Ishikawa (cell line): ENCODE measurements around the gene POC1B.

Source experiments
- CEBPB ChIP-seq: IDR thresholded peaks from 2 replicates; pipeline ENCODE4 v1.6.1; 2012
- CREB1 ChIP-seq: IDR thresholded peaks from 2 replicates; pipeline ENCODE4 v1.6.1; 2012; ENCODE audit warnings: low read depth
- EGR1 ChIP-seq: IDR thresholded peaks from 2 replicates; pipeline ENCODE4 v1.6.1; 2012
- EP300 ChIP-seq: IDR thresholded peaks from 2 replicates; pipeline ENCODE4 v1.6.1; 2012; ENCODE audit warnings: borderline replicate concordance
- FOXM1 ChIP-seq: IDR thresholded peaks from 2 replicates; pipeline ENCODE4 v1.6.1; 2012; ENCODE audit warnings: low read depth, borderline replicate concordance
- NFIC ChIP-seq: IDR thresholded peaks from 2 replicates; pipeline ENCODE4 v1.6.1; 2012
- RAD21 ChIP-seq: IDR thresholded peaks from 2 replicates; pipeline ENCODE4 v1.6.1; 2012; ENCODE audit warnings: low read depth
- TAF1 ChIP-seq: IDR thresholded peaks from 2 replicates; pipeline ENCODE4 v1.6.1; 2012; ENCODE audit warnings: low read depth, mild to moderate bottlenecking
- TCF12 ChIP-seq: IDR thresholded peaks from 2 replicates; pipeline ENCODE4 v1.6.1; 2012; ENCODE audit warnings: low read depth
- TEAD4 ChIP-seq: IDR thresholded peaks from 2 replicates; pipeline ENCODE4 v1.6.1; 2012
- YY1 ChIP-seq: IDR thresholded peaks from 2 replicates; pipeline ENCODE4 v1.6.1; 2012; ENCODE audit warnings: low read depth
- ZBTB7A ChIP-seq: IDR thresholded peaks from 2 replicates; pipeline ENCODE4 v1.6.1; 2012; ENCODE audit warnings: low read depth
- TF ChIP-seq, protein P1 (sequence below): IDR thresholded peaks from 2 replicates; pipeline ENCODE4 v1.6.1; 2012; ENCODE audit warnings: low read depth, mild to moderate bottlenecking
- TF ChIP-seq, protein P2 (sequence below): IDR thresholded peaks from 2 replicates; pipeline ENCODE4 v1.6.1; 2012
- TF ChIP-seq, protein P3 (sequence below): IDR thresholded peaks from 2 replicates; pipeline ENCODE4 v1.6.1; 2012

The POC1B gene

DNA sequence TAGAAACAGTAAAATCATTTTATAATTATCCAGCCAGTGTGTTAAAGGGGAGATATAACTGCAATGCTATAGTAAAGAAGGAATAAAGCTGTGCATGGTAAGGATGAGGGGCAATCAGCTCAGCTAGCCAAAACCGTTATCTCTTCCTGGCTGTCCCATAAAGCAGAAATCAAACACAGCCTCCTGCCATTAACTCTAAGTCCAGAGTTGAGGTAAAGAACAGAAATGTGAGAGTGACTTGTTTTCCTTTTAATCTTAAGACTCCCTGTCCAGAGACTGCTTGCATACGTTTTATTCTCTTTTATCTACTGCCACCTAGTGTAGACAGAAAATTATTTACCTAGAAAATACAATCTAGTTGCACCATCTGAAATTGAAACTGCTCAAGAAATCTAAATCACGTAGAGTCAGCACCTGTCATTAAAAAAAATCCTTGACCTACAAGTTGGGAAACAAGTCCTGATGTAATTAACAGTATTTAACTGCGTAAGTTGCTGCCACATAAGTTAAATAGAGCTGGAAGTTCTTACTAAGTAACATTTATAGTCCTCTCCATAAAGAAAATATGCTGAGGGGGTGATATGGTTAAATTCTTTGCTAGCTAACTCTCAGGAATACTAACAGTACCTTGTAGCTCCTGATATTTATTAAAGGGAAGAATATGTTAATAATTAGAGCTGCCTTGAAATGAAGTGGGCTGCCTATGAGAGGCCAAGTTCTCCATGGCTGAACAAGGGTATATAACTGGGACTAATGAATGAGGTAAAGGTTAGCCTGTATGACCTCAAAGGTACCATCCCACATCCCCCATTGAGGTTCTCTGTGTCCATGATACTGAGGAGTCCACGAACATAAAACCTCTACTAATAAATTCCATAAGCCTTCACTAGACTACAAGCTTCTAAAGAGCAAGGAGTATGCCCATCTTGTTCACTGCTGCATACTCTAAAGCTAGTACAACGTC lies 63.9 kb downstream of the POC1B start:
- TF ChIP-seq RAD21 = peak; percentile 90
- TF ChIP-seq NFIC = no peak
- TF ChIP-seq, protein P1, sequence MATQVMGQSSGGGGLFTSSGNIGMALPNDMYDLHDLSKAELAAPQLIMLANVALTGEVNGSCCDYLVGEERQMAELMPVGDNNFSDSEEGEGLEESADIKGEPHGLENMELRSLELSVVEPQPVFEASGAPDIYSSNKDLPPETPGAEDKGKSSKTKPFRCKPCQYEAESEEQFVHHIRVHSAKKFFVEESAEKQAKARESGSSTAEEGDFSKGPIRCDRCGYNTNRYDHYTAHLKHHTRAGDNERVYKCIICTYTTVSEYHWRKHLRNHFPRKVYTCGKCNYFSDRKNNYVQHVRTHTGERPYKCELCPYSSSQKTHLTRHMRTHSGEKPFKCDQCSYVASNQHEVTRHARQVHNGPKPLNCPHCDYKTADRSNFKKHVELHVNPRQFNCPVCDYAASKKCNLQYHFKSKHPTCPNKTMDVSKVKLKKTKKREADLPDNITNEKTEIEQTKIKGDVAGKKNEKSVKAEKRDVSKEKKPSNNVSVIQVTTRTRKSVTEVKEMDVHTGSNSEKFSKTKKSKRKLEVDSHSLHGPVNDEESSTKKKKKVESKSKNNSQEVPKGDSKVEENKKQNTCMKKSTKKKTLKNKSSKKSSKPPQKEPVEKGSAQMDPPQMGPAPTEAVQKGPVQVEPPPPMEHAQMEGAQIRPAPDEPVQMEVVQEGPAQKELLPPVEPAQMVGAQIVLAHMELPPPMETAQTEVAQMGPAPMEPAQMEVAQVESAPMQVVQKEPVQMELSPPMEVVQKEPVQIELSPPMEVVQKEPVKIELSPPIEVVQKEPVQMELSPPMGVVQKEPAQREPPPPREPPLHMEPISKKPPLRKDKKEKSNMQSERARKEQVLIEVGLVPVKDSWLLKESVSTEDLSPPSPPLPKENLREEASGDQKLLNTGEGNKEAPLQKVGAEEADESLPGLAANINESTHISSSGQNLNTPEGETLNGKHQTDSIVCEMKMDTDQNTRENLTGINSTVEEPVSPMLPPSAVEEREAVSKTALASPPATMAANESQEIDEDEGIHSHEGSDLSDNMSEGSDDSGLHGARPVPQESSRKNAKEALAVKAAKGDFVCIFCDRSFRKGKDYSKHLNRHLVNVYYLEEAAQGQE = no peak

DNA sequence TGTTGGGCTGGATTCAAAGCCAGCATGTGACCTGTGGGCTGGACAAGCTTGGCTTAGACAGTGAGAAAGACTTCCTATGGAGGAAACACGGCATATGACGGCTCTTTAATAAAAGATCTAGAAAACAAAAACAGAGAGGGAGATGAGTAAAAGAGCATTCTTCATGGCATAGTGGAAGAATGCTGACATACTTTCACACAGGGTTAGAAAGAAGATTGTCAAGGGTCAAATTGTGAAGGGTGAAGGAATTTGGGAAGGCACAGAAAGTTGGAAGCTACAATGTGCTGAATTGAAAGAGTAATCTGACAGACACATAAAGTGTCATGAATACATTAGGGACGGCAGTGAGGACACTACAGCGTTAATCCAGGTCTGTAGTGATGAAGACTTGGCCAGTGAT lies 64.7 kb downstream of the POC1B start:
- TF ChIP-seq, protein P2, sequence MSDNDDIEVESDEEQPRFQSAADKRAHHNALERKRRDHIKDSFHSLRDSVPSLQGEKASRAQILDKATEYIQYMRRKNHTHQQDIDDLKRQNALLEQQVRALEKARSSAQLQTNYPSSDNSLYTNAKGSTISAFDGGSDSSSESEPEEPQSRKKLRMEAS = no peak
- TF ChIP-seq TEAD4 (no peak), ZBTB7A (no peak), CEBPB (no peak), TCF12 (no peak), EP300 (no peak), YY1 (no peak), FOXM1 (no peak), TAF1 (no peak), NFIC (no peak), EGR1 (no peak), RAD21 (no peak), CREB1 (no peak)
- TF ChIP-seq, protein P1 = no peak
- TF ChIP-seq, protein P3, sequence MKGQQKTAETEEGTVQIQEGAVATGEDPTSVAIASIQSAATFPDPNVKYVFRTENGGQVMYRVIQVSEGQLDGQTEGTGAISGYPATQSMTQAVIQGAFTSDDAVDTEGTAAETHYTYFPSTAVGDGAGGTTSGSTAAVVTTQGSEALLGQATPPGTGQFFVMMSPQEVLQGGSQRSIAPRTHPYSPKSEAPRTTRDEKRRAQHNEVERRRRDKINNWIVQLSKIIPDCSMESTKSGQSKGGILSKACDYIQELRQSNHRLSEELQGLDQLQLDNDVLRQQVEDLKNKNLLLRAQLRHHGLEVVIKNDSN = no peak

DNA sequence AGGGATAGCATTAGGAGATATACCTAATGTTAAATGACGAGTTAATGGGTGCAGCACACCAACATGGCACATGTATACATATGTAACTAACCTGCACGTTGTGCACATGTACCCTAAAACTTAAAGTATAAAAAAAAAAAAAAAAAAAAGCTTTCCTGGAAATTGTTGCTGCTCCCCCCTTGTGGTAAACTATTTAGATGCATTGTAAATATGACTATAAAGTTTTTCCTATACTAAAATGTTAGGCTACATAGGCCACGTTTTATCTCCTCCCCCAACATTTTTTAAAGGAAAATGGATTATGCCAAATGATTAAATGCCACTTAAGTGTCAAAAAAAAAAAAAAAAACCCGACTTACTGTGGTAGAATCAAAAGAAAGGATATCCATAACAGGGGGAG lies 66.6 kb downstream of the POC1B start:
- TF ChIP-seq RAD21 = 0 out of 2 replicates have a peak, but pooled peaks have one; percentile 8

DNA sequence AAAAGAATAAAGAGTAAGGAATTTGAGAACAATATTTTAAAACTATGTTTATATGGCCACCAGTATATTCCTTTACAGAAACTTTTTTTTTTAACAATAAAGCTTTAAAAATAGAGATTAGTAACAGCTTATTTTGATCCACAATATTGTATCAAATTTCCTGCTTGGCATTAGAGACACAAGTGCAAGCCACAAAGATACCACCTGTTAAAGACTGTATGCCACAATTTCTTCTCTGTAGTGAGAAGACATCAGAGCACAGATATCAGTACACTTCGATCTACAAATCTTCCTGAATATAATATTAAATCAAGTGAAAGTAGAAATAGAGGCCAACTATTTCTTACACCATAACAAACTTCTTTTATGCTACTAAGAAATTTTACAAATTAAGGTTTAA lies 69.3 kb downstream of the POC1B start:
- no peak for TF ChIP-seq ZBTB7A

DNA sequence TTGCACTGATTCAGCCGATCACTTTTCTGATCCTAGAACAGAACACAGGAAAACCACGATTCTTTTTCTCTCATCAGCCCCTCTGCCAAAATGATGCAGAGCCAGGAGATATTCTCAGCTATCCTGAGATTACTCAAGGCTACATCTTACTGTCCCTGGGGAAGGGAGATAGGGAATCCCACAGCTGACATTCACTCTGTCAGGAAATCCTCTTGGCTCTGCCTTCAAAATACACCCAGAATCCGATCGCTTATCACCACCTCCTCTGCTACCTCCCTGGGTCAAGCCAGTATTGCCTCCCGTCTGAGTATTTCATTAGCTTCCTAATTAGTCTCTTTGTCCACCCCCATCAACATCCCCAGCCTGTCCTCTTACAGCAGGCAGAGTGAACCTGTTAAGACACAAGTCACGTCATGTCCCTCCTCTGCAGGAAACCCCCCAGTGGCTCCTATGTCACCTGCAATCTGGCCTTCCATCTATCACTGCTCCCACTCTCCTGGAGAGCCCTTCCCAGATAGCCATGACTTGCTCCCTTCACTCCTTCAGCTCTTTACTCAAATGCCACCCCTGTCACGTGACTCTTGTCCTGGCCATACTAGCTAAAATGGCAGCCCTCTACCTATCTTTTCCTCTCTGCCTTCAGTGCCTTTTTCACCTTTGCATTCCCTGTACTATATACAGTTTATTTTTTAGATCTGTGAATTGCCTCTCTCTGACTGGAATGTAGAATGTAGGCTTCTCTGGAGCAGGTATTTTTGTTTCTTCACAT lies 71.6 kb downstream of the POC1B start:
- TF ChIP-seq, protein P1 = no peak
- no peak for TF ChIP-seq EP300
- TF ChIP-seq CREB1 = no peak
- no peak for TF ChIP-seq TEAD4
- TF ChIP-seq, protein P3 = no peak
- TF ChIP-seq FOXM1 = no peak
- TF ChIP-seq RAD21 = no peak
- no peak for TF ChIP-seq EGR1
- no peak for TF ChIP-seq TCF12
- no peak for TF ChIP-seq CEBPB
- TF ChIP-seq TAF1 = no peak
- TF ChIP-seq ZBTB7A = no peak
- TF ChIP-seq NFIC = no peak
